ENCODE data around the gene PLP2. TPM values are rescaled to one million over a fixed set of nuclear protein-coding genes. Genes with fewer than 3 reads are reported as not detected.

PLP2 gene
- total and polyA plus RNA-seq, 2 donors (not counting 1 experiment from before 2014, with no cell fraction given) = 23.3 to 212 TPM

GRCh38 chrX:49161632-49162031 lies 10.1 kb upstream of the PLP2 start:
- Histone ChIP-seq H3K4me3 (replicated peaks in 1 of 4; ENCODE audit: control extremely low read depth in 1 of 4, insufficient read depth in 1 of 4, low read depth in 3 of 4, low read length in 4 of 4) (no peak overlapping the region), H3K9ac (ENCODE audit: insufficient read depth, low read length) (no peak overlapping the region), H3K4me1 (ENCODE audit: control insufficient read depth, extremely low read depth, insufficient read depth, low read length) (peaks cover under 1% of the 10 kb centered on the region), H3K4me2 (ENCODE audit: extremely low read depth, insufficient read depth, low read length) (no peak overlapping the region), H3K79me2 (ENCODE audit: control insufficient read depth, insufficient read depth, low read length) (no peaks in the 10 kb centered on the region), H3K27me3 (ENCODE audit: control insufficient read depth, insufficient read depth, low read length) (no peaks in the 10 kb centered on the region), H3K9me3 (ENCODE audit: control insufficient read depth, insufficient read depth, low read depth, low read length) (no peaks in the 10 kb centered on the region), H4K20me1 (ENCODE audit: control insufficient read depth, extremely low read depth, insufficient read depth, low read length) (no peaks in the 10 kb centered on the region), H3K27ac (ENCODE audit: insufficient read depth, low read length) (no peak overlapping the region), H2AFZ (ENCODE audit: low read length) (no peak overlapping the region), H3K36me3 (ENCODE audit: control insufficient read depth, insufficient read depth, low read length) (no peaks in the 10 kb centered on the region)
- no peak for DNase-seq (ENCODE audit: low read depth in 2 of 2)
- TF ChIP-seq EZH2 (IDR thresholded peaks at IDR 0.05; ENCODE audit: low read length, missing control alignments) (no peak), CTCF (conservative IDR thresholded peaks at IDR 0.05 in 1 of 2, IDR thresholded peaks at IDR 0.05 in 1 of 2; ENCODE audit: low read depth in 1 of 2, low read length in 2 of 2) (no peak)

GRCh38 chrX:49162620-49163019 lies 9.1 kb upstream of the PLP2 start, which contains the start of gene MAGIX:
MAGIX (plus strand) TSS chrX:49162758; CDS start chrX:49162890, 132 bp downstream.
- no peaks in the 10 kb centered on the region for H4K20me1 ChIP-seq (ENCODE audit: control insufficient read depth, extremely low read depth, insufficient read depth, low read length)
- H3K4me2 ChIP-seq (ENCODE audit: extremely low read depth, insufficient read depth, low read length) = peak within 1 kb of the TSS; percentile 44
- H3K36me3 ChIP-seq (ENCODE audit: control insufficient read depth, insufficient read depth, low read length) = no peaks in the 10 kb centered on the region
- peak within 1 kb of the TSS in 3 of 4 experiments; percentile 4 to 39 (median 21) for H3K4me3 ChIP-seq (replicated peaks in 1 of 4; ENCODE audit: control extremely low read depth in 1 of 4, insufficient read depth in 1 of 4, low read depth in 3 of 4, low read length in 4 of 4)
- no peaks in the 10 kb centered on the region for H3K27me3 ChIP-seq (ENCODE audit: control insufficient read depth, insufficient read depth, low read length)
- H3K79me2 ChIP-seq (ENCODE audit: control insufficient read depth, insufficient read depth, low read length) = no peaks in the 10 kb centered on the region
- no peak for DNase-seq (ENCODE audit: low read depth in 2 of 2)
- TF ChIP-seq EZH2 (IDR thresholded peaks at IDR 0.05; ENCODE audit: low read length, missing control alignments) = no peak
- no peak for TF ChIP-seq CTCF (conservative IDR thresholded peaks at IDR 0.05 in 1 of 2, IDR thresholded peaks at IDR 0.05 in 1 of 2; ENCODE audit: low read depth in 1 of 2, low read length in 2 of 2)
- peak within 1 kb of the TSS; percentile 62 for H3K9ac ChIP-seq (ENCODE audit: insufficient read depth, low read length)
- H3K9me3 ChIP-seq (ENCODE audit: control insufficient read depth, insufficient read depth, low read depth, low read length) = no peaks in the 10 kb centered on the region
- H3K27ac ChIP-seq (ENCODE audit: insufficient read depth, low read length) = peak within 1 kb of the TSS; percentile 27
- H3K4me1 ChIP-seq (ENCODE audit: control insufficient read depth, extremely low read depth, insufficient read depth, low read length) = peaks cover 3% of the 10 kb centered on the region
- H2AFZ ChIP-seq (ENCODE audit: low read length) = peak within 1 kb of the TSS; percentile 46

- Histone ChIP-seq H3K4me3 (replicated peaks in 1 of 4; ENCODE audit: control extremely low read depth in 1 of 4, insufficient read depth in 1 of 4, low read depth in 3 of 4, low read length in 4 of 4) (peak overlapping the region in 3 of 4 experiments; percentile 4 to 39 (median 21)), H3K9me3 (ENCODE audit: control insufficient read depth, insufficient read depth, low read depth, low read length) (no peaks in the 10 kb centered on the region), H3K79me2 (ENCODE audit: control insufficient read depth, insufficient read depth, low read length) (no peaks in the 10 kb centered on the region), H3K9ac (ENCODE audit: insufficient read depth, low read length) (peak overlapping the region; percentile 62), H3K4me1 (ENCODE audit: control insufficient read depth, extremely low read depth, insufficient read depth, low read length) (peaks cover 3% of the 10 kb centered on the region), H3K36me3 (ENCODE audit: control insufficient read depth, insufficient read depth, low read length) (no peaks in the 10 kb centered on the region), H3K4me2 (ENCODE audit: extremely low read depth, insufficient read depth, low read length) (peak overlapping the region; percentile 44), H4K20me1 (ENCODE audit: control insufficient read depth, extremely low read depth, insufficient read depth, low read length) (no peaks in the 10 kb centered on the region), H3K27ac (ENCODE audit: insufficient read depth, low read length) (peak overlapping the region; percentile 67), H2AFZ (ENCODE audit: low read length) (peak overlapping the region; percentile 46), H3K27me3 (ENCODE audit: control insufficient read depth, insufficient read depth, low read length) (no peaks in the 10 kb centered on the region)
- TF ChIP-seq EZH2 (IDR thresholded peaks at IDR 0.05; ENCODE audit: low read length, missing control alignments) (no peak), CTCF (conservative IDR thresholded peaks at IDR 0.05 in 1 of 2, IDR thresholded peaks at IDR 0.05 in 1 of 2; ENCODE audit: low read depth in 1 of 2, low read length in 2 of 2) (peak in 1 of 2 donors; percentile 45)
- peak; percentile 65 to 85 for DNase-seq (ENCODE audit: low read depth in 2 of 2)
These were observed 7.9 kb upstream of the PLP2 start for GRCh38 chrX:49163555-49164419.
